ENCODE measurements around the gene WIPF3. TPM values are rescaled to one million over a fixed set of nuclear protein-coding genes. Genes with fewer than 3 reads are reported as not detected.
"Not testable (repeated sequence)": the region's sequence is repeated elsewhere in the genome, so short reads cannot be mapped to it uniquely, and the experiment has no call there.

WIPF3 gene
- total RNA-seq, 1 experiment from 2014 or later = 2.0 TPM

GRCh38 chr7:29957521-29958310 lies 151.4 kb downstream of the WIPF3 start:
- Histone ChIP-seq H3K27me3 (ENCODE audit: control insufficient read depth, insufficient read depth, low read length) (no peaks in the 10 kb centered on the region), H3K4me3 (ENCODE audit: low read depth in 2 of 2, low read length in 2 of 2) (no peak overlapping the region), H3K27ac (ENCODE audit: low read length) (no peak overlapping the region), H3K4me1 (ENCODE audit: control insufficient read depth, insufficient read depth, low read length) (no peaks in the 10 kb centered on the region), H3K36me3 (ENCODE audit: control insufficient read depth, insufficient read depth, low read length) (peaks cover 2% of the 10 kb centered on the region; the same call in 1 of the 2 replicates), H3K9me3 (ENCODE audit: control insufficient read depth, insufficient read depth, low read depth, low read length) (no peaks in the 10 kb centered on the region)
- intact Hi-C loops (cut with micrococcal nuclease; ENCODE audit: unreplicated experiment) (no loop called here), in situ Hi-C loops (cut with HindIII; ENCODE audit: low pct_unique_long_range_greater_than_20kb, low sequenced_read_pairs) (no loop called here)
- no peak for TF ChIP-seq SIN3A (IDR thresholded peaks at IDR 0.05; ENCODE audit: borderline replicate concordance, insufficient read depth, low read depth, low read length)
- no peak for TF ChIP-seq REST (IDR thresholded peaks at IDR 0.05; ENCODE audit: insufficient read depth in 1 of 2, low read depth in 2 of 2, low read length in 1 of 2)
- no peak for TF ChIP-seq POLR2AphosphoS5 (IDR thresholded peaks at IDR 0.05; ENCODE audit: low read depth, low read length)
- no peak for TF ChIP-seq TCF7L2 (IDR thresholded peaks at IDR 0.05; ENCODE audit: low read depth, low read length)
- no peak for TF ChIP-seq CTCF (IDR thresholded peaks at IDR 0.05)
- DNase-seq (ENCODE audit: low read depth, low spot score) = no peak
- no peak for ATAC-seq
- BruUV-seq (replicated peaks) = no TSS peak
- POLR2A ChIA-PET = no interaction called here
- CTCF ChIA-PET = no interaction called here

- no TSS peak for BruUV-seq (replicated peaks)
- intact Hi-C loops (cut with micrococcal nuclease; ENCODE audit: unreplicated experiment) = no loop called here
- no peak for TF ChIP-seq REST (IDR thresholded peaks at IDR 0.05; ENCODE audit: insufficient read depth in 1 of 2, low read depth in 2 of 2, low read length in 1 of 2)
- no peak for TF ChIP-seq POLR2AphosphoS5 (IDR thresholded peaks at IDR 0.05; ENCODE audit: low read depth, low read length)
- TF ChIP-seq CTCF (IDR thresholded peaks at IDR 0.05) = no peak
- TF ChIP-seq SIN3A (IDR thresholded peaks at IDR 0.05; ENCODE audit: borderline replicate concordance, insufficient read depth, low read depth, low read length) = no peak
- no peak for TF ChIP-seq TCF7L2 (IDR thresholded peaks at IDR 0.05; ENCODE audit: low read depth, low read length)
- Histone ChIP-seq H3K4me1 (ENCODE audit: control insufficient read depth, insufficient read depth, low read length) (no peaks in the 10 kb centered on the region), H3K9me3 (ENCODE audit: control insufficient read depth, insufficient read depth, low read depth, low read length) (no peaks in the 10 kb centered on the region), H3K4me3 (ENCODE audit: low read depth in 2 of 2, low read length in 2 of 2) (no peak overlapping the region), H3K27ac (ENCODE audit: low read length) (no peak overlapping the region), H3K27me3 (ENCODE audit: control insufficient read depth, insufficient read depth, low read length) (no peaks in the 10 kb centered on the region), H3K36me3 (ENCODE audit: control insufficient read depth, insufficient read depth, low read length) (peaks cover 2% of the 10 kb centered on the region; the same call in 1 of the 2 replicates)
- in situ Hi-C loops (cut with HindIII; ENCODE audit: low pct_unique_long_range_greater_than_20kb, low sequenced_read_pairs) = no loop called here
- ATAC-seq (no peak), DNase-seq (ENCODE audit: low read depth, low spot score) (no peak)
- CTCF ChIA-PET = interaction anchor here (0.6 kb wide), 1 partner anchor 8 kb away, joined by 3 read pairs; no protein-coding TSS in a partner anchor
- POLR2A ChIA-PET = no interaction called here
Observed at GRCh38 chr7:29958667-29959358, 152.5 kb downstream of the WIPF3 start.

- CTCF ChIA-PET = not testable (repeated sequence)
Observed at GRCh38 chr7:29961611-29962010, 155.3 kb downstream of the WIPF3 start.

More at GRCh38 chr7:29961611-29962010, 155.3 kb downstream of the WIPF3 start:
- in situ Hi-C loops (cut with HindIII; ENCODE audit: low pct_unique_long_range_greater_than_20kb, low sequenced_read_pairs); H3K36me3 ChIP-seq (ENCODE audit: control insufficient read depth, insufficient read depth, low read length); H3K27ac ChIP-seq (ENCODE audit: low read length); ATAC-seq; POLR2A ChIA-PET; DNase-seq (ENCODE audit: low read depth, low spot score); BruUV-seq (replicated peaks); H3K4me1 ChIP-seq (ENCODE audit: control insufficient read depth, insufficient read depth, low read length); H3K9me3 ChIP-seq (ENCODE audit: control insufficient read depth, insufficient read depth, low read depth, low read length); H3K4me3 ChIP-seq (ENCODE audit: low read depth in 2 of 2, low read length in 2 of 2); intact Hi-C loops (cut with micrococcal nuclease; ENCODE audit: unreplicated experiment); H3K27me3 ChIP-seq (ENCODE audit: control insufficient read depth, insufficient read depth, low read length): not testable (repeated sequence)
